ENCODE measurements around the gene CCDC152.
"Not testable (repeated sequence)": the region's sequence is repeated elsewhere in the genome, so short reads cannot be mapped to it uniquely, and the experiment has no call there.

CCDC152 gene

DNA sequence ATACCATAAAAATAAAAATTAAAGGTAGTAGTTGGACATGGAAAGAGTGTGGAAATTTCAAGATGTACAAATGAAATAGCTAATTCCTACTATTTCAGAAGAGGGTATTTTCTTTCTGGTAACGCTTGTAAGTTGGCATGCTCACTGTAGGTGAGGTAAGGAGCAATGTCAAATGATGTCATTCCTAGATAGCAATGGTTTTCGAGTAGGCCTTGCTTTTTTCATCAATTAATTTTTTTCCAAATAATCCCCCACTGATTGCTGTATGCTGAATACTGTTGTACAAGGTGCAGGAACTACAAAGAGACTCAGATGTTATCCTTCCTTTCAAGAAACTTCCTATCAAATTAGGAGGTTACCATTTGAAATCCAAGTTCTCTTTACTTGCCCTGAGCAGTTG is 56.0 kb downstream of the CCDC152 start:
- DNase-seq (ENCODE audit: low spot score) = no peak

DNA sequence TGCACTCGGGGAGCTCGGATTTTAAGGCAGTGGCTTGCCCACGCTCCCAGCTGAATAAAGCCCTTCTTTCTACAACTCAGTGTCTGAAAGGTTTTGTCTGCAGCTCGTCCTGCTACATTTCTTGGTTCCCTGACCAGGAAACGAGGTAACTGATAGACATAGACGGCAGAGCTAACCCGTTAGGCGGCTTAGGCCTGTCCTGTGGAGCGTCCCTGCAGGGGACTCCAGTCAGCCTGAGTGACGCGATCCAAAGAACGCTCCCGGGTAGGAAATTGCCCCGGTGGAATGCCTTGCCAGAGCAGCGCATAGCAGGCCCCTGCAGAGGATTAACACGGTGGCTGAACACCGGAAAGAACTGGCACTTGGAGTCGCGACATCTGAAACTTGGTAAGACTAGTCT is 56.9 kb downstream of the CCDC152 start:
- DNase-seq (ENCODE audit: low spot score) = no peak

DNA sequence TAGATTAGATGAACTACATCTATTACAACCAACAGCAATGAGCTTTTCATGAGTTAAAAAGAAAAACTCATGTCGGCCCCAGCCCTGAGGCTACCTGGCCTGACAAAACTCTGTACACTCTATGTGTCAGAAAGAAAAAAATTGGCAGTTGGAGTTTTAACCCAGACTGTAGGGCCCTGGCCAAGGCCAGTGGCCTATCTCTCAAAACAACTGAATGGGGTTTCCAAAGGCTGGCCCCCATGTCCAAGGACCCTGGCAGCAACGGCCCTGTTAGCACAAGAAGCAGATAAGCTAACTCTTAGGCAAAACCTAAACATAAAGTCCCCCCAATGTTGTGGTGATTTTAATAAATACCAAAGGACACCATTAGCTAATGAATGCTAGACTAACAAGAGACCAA is 59.9 kb downstream of the CCDC152 start:
- not testable (repeated sequence) for DNase-seq (ENCODE audit: low spot score)

GRCh38 chr5:42819745-42820144 is 63.1 kb downstream of the CCDC152 start:
- DNase-seq (ENCODE audit: low spot score) = no peak

DNA sequence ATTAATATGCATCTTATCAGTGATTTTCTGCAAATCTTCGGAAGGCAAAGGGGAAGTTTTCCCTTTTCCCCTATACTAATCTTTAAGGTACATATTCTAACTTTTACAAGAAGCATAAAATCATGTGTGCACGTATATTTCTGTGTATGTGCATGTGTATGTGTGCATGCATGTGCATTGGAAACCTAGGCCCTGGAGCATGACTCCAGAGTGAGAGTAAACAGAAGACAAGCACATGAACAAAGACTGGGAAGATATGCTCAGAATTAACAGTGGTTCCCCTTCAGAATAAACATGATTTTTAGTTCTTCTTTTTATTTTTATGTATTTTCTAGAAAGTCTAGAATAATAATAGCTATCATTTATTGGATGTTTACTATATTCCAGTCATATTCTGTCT is 65.9 kb downstream of the CCDC152 start:
- no peak for DNase-seq (ENCODE audit: low spot score)

- no peak for DNase-seq (ENCODE audit: low spot score)
Observed at GRCh38 chr5:42824347-42824976, 67.8 kb downstream of the CCDC152 start.

- DNase-seq (ENCODE audit: low spot score) = no peak
Observed at GRCh38 chr5:42825422-42826148, 69.0 kb downstream of the CCDC152 start.

GRCh38 chr5:42826757-42827515 is 70.3 kb downstream of the CCDC152 start:
- DNase-seq (ENCODE audit: low spot score) = no peak

DNA sequence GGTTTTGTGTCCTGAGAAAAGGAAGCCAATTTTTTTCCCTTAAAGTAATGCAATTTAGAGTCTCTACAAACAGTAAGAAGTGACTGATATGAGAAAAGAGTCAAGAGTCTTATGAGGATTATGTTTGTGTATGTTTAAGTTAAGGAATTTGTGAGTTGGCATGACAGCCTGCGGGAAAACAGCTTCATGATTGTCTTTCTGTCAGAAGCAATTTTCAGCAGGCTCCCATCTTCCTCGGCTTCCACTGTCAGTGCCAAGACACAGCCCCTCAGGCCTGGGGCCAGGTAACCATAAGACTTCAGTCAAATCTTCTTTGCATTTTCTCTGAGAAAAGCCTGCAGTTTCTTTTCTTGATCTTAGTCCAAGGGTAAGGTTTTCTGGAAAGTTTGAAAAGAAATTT is 72.1 kb downstream of the CCDC152 start:
- DNase-seq (ENCODE audit: low spot score) = no peak

- no peak for DNase-seq (ENCODE audit: low spot score)
Observed at GRCh38 chr5:42830924-42831323, 74.3 kb downstream of the CCDC152 start.

GRCh38 chr5:42832060-42832459 is 75.4 kb downstream of the CCDC152 start:
- no peak for DNase-seq (ENCODE audit: low spot score)

DNA sequence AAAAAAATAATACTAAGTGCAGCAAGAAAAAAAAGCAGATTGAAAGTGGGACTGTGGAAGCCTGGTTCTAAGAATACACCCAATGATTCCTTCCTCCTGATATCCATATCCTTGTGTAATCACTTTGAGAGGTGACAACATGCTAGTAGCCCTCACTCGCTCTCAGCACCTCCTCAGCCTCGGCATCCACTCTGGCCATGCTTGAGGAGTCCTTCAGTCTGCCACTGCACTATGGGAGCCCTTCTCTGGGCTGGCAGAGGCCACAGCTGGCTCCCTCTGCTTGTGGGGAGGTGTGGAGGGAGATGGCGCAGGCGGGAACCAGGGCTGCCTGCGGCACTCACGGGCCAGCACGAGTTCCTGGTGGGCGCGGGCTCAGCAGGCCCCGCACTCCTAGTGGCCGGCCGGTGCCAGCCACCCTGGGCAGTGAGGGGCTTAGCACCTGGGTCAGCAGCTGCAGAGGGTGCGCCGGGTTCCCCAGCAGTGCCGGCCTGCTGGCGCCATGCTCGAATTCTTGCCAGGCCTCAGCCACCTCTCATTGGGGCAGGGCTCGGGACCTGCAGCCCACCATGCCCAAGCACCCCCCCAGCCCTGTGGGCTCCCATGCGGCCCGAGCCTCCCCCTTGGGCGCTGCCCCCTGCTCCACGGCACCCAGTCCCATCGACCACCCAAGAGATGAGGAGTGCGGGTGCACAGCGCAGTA is 79.6 kb downstream of the CCDC152 start:
- no peak for DNase-seq (ENCODE audit: low spot score)

GRCh38 chr5:42837601-42838000 is 81.0 kb downstream of the CCDC152 start:
- no peak for DNase-seq (ENCODE audit: low spot score)

GRCh38 chr5:42839196-42839595 is 82.6 kb downstream of the CCDC152 start:
- no peak for DNase-seq (ENCODE audit: low spot score)

DNA sequence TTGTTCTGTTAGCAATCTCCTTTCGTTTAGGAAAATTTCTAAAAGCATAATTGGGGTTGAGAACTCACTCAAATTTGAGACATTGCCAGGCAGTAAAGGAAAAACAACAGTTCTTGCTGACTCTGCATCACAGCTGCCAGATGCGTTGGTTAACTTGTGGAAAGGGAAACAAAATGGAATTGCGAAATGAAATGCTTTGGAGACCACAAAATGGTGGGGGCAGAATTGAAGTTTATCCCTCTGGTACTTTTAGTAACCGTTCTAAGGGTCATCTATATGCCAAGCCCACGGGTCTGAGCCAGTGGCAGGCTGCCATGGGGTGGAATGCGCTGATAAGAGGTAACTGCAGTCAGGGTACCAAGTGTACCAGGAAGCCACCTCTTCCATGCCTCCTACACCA is 83.7 kb downstream of the CCDC152 start:
- no peak for DNase-seq (ENCODE audit: low spot score)

DNA sequence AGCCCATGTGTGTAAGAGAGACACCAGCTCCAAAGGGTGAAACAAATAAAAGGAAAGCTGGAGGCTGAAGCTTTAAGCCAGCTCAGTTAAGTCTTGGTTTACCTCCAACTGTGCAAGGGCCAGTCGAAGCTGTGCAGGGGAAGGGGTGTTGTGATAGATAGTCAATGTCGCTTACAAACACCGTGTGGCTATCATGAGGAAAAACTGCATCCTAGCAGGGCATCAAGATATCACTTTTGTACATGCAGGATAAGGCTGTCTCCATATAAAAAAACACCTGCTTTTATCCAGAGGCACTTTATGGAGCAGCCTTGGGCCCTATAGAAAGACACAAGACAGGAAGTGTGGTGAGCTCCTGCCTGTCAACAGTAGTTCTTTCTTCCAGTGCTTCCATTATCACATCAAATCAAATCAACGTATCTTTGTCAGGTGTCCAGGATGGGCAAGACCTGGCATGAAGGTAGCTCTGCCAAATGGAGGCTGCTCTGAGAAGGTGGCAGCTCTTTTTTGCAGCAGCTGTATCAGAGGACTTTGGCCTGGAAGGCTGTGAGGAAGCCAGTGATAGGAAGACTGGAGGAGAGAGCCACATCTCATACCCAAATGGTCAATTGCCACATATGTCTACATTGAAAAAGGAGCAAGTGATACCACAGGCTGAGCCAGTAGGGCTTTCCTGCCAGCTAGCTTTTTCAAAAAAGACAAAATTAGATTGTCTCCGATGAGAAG is 84.4 kb downstream of the CCDC152 start:
- DNase-seq (ENCODE audit: low spot score) = no peak

- DNase-seq (ENCODE audit: low spot score) = no peak
Observed at GRCh38 chr5:42842921-42843641, 86.5 kb downstream of the CCDC152 start.

- no peak for DNase-seq (ENCODE audit: low spot score)
Observed at GRCh38 chr5:42843675-42844292, 87.2 kb downstream of the CCDC152 start.

- not testable (repeated sequence) for DNase-seq (ENCODE audit: low spot score)
Observed at GRCh38 chr5:42844408-42844807, 87.8 kb downstream of the CCDC152 start.

- no peak for DNase-seq (ENCODE audit: low spot score)
Observed at GRCh38 chr5:42848545-42848944, 91.9 kb downstream of the CCDC152 start.

DNA sequence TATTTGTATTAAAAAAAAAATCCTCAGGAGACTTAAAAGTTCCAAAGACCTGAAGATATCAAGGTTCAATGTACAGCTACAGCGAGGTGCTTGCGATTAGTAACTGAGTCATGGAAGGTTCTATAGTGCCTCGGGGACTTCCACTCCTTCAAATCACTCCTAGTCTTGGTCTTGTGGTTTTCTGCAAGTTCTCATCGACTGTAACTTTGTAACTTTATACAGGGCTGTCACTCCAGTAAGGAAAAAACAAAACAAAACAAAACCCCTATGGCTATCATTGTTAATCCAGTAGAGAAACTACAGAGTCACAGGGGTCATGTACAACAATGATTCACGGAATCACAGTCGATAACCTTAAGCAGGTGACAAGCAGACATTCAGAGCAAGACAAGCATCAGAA is 94.9 kb downstream of the CCDC152 start:
- DNase-seq (ENCODE audit: low spot score) = no peak

All from cerebellar cortex (tissue), 1 donor.